GM10266 (cell line): ENCODE results near the gene INAFM2.

Experiments used
- DNase-seq: peaks from one replicate; pipeline ENCODE4 v3.0.0; 2012; ENCODE audit errors: extremely low spot score
- TF ChIP-seq, protein P1 (sequence below): IDR thresholded peaks from 2 replicates; pipeline ENCODE4 v1.5.1; 2012; ENCODE audit warnings: mild to moderate bottlenecking, low read depth; ENCODE audit not compliant: control insufficient read depth, insufficient read depth; ENCODE audit errors: missing control alignments

The INAFM2 gene

DNA sequence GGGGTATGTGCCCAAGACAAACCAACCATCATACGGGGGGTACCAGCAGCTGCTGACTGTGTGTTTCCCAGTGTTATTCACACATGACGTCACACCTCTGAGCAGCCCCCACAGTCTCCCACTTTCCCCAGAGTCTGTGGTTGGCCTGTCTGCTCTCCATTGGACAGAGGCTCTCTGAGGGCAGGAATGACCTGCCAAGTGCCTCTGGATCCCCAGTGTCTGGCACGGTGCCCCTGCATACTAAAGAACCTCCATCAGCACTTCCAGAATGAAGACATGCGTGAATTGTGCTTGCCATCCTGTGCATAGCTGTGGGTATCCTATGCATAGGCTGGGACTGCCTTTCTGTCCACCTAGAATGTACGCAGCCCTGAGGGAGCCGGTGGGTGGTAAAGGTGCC is 20.7 kb downstream of the INAFM2 start:
- no peak for DNase-seq
- TF ChIP-seq, protein P1, sequence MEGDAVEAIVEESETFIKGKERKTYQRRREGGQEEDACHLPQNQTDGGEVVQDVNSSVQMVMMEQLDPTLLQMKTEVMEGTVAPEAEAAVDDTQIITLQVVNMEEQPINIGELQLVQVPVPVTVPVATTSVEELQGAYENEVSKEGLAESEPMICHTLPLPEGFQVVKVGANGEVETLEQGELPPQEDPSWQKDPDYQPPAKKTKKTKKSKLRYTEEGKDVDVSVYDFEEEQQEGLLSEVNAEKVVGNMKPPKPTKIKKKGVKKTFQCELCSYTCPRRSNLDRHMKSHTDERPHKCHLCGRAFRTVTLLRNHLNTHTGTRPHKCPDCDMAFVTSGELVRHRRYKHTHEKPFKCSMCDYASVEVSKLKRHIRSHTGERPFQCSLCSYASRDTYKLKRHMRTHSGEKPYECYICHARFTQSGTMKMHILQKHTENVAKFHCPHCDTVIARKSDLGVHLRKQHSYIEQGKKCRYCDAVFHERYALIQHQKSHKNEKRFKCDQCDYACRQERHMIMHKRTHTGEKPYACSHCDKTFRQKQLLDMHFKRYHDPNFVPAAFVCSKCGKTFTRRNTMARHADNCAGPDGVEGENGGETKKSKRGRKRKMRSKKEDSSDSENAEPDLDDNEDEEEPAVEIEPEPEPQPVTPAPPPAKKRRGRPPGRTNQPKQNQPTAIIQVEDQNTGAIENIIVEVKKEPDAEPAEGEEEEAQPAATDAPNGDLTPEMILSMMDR, result no peak

DNA sequence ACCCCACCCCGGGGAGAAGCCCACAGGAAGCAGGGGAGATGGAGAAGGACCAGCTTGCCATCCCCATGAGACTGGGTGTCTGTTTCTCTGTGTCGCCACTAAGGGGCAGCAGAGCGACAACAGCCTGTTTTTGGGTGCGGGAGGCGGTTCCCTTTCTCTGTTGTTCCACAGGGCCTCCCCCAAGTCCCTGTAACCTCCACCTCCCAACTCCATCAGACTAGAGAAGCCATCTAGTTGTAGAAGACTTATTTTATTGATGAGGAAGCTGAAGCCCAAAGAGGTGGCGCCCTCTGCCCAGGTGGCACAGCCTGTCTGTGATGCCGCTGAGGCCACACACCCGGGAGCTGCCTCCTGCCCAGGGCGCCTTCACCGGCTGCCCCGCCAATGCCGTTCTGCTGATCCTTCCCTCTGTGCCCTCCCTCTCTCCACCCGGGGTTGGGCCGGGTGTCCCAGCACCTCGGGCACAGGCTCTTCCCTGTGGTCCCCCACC is 21.2 kb downstream of the INAFM2 start:
- DNase-seq, result peak; percentile 85
- TF ChIP-seq, protein P1, result peak; percentile 91

DNA sequence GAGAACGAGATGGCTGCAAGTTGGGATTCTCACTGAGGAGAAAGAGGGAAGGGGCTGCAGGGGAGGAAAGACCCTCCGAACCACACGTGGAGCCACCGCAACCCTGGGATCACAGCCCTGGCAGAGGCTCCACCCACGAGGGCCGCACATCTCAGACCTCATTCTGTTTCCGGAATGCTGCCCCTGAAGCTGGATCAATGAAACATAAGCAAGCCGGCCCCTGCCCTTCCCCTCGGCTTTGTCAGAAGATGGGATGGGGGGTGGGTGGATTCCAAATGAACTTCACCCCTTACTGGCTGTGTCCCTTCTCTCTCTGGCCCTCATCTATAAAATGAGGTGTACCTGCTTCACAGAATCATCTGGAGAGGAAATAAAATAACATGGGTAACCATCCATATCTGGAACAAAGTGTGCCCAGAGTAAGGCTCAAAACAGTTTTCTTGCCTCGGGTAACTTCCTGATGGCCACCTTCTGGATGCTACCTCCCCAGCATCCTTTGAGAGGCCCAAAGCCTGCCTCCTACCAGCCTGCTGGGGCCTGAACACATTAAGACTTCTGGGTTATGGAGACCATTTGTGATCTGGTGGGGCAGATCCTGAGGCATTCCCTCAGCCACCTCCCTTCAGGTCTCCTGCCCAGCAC is 21.9 kb downstream of the INAFM2 start:
- TF ChIP-seq, protein P1, result no peak
- no peak for DNase-seq

DNA sequence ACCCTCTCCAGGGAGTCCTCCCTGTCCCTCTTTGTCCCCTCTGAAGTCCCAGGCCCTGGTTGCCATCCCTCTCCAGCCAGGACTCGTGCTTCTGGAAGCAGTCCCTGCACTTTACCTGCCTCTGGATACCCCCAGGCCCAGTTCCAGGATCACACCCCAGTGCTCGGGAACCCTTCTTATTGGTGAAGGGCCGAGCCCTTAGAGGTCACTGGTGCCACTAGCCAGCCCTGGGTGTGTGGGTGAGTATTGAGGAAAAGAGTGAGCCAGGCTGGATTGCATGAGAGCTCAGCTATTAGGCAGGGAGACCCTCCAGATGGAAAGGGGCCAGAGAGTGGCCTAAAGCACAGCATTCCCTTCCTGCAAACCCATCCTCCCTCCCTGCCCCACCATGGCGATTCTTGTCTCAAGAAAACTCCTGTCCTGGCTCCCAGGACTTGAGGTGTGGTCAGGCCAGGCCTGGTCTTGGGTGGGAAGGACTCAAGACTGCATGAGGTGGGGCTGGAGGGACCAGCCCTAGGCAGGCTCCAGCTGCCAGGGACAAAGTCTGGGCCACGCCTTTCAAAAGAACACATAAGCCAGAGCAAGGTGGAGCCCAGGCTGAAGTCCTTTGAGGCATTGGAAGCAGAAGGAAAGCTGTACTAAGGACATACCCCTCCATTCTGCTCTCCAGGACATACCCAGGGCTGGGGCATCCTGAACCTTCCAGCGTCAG is 22.5 kb downstream of the INAFM2 start:
- no peak for DNase-seq
- TF ChIP-seq, protein P1, result no peak

DNA sequence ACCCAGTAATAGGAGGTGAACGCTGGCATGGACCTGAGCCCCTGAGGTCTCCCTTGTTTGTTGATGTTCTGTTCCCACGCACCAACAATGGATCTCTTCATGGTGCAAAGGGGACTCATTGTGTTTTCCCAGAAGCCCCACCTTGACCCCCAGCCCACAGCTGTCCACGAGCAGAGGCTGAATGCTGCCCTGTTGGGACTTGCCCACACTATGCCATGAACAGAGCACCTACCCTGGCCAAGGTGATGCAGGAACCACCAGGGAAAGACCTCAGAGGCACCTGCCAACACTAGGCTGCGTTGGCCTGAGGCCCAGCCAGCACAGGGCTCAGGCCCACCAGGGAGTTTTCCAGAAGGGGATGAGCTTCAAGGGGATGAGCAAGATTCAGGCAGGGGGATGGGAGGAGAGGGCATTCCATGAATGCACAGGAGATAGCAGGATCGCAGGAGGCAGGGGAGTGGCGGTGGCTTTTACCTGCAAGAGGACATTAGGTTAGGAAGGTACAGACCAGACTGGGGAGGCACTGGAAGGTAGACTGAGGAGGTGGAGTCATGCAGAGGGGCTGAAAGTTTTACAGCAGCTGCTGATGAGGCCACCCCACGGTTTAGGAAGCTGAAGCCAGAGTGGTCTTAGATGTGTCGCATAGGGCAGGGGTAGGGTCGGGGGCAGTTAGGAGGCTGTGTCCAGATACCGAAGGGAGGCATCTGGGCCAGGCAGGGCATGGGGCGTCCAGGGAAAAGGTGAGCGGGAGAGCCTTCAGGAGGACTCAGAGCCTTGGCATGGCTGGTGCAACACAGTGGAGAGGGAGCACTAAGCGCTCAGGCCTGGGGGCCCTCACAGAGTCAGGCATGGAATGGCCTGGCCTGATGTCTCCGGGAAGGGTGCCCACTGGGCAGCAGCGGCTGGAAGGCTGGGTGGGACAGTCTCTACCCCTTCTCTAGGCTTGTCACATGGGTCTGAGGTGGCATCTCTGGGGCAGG is 23.4 kb downstream of the INAFM2 start:
- no peak for DNase-seq
- TF ChIP-seq, protein P1, result no peak

DNA sequence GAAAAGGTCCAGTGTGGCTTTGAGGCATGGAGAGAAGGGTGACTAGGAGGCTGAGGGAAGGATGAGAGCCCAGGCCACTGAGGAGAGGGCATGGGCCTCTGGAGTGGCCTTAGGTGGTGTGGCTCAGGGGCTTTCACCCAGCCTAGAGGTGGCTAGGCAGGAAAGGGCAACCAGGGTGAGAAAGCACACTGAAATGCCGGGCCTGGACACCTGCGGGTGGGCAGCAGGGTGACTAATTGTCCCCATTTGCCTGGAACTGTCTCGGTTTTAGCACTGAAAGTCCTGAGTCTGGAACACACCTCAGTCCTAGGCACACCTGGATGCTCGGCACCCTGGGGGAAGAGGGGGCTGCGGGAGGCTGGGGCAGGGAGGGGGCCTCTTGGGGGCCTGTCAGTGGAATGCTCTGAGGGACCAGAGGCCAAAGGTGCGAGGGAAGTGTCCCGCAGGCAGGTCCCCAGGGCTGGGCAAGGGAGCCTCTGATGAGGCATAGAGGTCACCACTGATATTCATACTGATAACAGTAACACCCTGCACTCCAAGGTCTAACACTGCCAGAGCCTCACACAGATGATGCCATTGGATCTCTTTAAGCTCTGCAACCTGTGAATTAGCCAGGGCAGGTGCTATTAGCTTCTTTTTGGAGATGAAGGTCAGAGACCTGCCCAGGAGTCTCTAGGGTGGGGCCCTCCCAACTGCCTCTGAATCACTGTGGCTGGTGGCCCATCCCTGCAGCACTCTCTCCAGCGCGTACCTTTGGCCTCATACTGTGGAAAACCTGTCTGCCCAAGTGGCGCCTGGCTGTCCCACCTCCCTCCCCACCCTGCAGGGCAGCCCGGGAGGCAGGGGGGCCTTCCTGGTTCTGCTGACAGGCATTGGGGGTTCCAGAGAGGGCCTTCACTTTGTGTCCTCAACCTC is 24.3 kb downstream of the INAFM2 start:
- TF ChIP-seq, protein P1, result no peak
- no peak for DNase-seq
